DLD1 (cell line): ENCODE results near the gene PPP1R13L.
"Not testable (repeated sequence)": the region's sequence is repeated elsewhere in the genome, so short reads cannot be mapped to it uniquely, and the experiment has no call there.

ENCODE experiments used
- in situ Hi-C: cut with HindIII; loops from 2 replicates; pipeline ENCODE4 v1.10.0; 2017; ENCODE audit warnings: low sequenced_read_pairs

PPP1R13L gene

DNA sequence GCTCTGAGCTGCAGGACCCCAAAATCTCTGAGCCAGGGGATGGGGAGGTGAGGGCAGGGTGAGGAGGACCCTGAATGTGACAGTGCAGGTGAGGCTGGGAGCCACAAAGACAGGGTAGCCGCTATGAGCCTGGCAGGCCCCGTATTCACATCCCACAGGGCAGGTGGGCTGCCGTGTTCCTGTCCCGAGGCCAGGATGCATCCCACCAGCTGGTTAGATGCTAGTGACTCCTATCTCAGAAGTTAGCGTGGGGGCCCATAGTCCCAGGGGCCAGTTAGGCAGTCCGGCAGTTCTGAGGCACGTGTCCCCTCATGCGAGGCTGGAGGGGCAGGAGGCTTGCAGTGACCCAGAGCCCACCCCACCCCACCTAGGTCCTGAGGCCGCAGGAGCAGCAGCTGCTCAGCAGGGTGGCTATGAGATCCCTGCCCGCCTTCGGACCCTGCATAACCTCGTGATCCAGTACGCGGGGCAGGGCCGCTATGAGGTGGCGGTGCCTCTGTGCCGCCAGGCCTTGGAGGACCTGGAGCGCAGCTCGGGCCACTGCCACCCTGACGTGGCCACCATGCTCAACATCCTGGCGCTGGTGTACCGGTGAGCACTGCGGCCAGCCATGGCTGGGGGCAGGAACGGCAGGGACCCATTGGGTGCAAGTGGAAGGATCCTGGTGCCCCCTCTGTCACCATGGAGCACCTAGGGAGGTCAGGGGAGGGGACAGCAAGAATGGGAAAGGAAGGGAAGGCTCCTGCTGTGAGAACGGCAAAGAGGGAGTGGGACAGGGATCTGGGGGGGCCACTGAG is 57.1 kb downstream of the PPP1R13L start:
- in situ Hi-C loops: no loop called here

GRCh38 chr19:45346449-45346848 is 58.4 kb downstream of the PPP1R13L start:
- in situ Hi-C loops: no loop called here

DNA sequence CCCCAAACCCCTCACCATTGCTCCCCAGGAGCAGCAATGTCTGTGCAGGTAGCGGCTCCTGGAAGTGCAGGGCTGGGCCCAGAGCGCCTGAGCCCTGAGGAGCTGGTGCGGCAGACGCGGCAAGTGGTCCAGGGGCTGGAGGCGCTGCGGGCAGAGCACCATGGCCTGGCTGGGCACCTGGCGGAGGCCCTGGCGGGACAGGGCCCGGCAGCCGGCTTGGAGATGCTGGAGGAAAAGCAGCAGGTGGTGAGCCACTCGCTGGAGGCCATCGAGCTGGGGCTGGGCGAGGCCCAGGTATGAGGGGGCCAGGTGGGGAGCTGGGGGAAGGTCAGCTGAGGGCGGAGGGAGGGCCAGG is 59.4 kb downstream of the PPP1R13L start:
- in situ Hi-C loops: no loop called here

GRCh38 chr19:45344621-45345505 is 60.0 kb downstream of the PPP1R13L start:
- in situ Hi-C loops: no loop called here

DNA sequence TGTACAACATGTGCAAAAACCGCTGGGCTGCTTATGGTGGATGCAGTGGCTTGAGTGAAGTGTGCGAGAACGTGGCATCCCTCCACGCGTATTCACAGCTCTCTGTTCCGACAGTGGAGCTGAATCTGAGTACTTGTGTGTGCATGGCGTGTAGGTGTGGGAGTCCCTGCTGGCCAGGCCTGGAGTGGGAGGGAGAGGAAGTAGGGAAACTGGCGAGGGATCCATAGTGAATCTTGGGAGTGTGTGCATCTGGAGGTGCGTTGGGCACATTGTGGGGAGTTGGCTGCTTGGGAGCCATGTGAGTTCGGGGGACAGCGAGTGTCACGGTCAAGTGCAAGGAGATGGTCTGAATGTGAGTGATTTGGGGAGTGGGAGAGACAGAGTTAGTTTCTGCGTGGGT is 62.0 kb downstream of the PPP1R13L start:
- in situ Hi-C loops: no loop called here

- in situ Hi-C loops: no loop called here
Observed at GRCh38 chr19:45340899-45341453, 63.9 kb downstream of the PPP1R13L start.

DNA sequence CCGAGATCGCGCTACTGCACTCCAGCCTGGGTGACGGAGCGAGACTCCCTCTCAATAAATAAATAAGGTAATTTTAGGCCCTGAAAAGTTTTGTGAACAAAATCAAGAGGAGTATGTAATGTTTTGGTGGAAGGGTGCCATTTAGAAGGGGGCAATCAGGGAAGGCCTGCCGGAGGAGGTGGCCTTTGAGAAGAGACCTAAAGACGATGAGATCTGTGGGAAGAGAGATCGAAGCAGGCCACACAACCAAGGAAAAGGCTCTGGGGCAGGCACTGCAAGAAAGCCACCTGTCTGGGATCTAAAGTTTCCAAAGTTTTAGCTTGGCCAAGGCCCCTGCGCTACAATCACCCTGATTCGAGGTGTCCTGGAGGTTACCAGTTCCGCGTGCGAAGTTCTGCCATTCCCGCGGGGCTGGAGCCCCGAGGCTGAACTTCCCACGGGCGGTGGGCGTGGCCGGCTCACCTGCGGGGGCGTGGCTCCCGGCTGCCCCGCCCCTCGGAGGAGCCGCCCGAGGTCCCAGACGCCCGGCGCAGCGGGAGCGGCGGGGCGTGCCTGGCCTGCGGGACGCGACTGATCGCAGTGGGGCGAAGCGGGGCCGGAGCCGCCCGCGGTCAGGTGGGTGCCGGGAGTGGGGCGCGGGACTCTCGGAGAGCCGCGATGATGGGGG is 64.5 kb downstream of the PPP1R13L start, which contains the start of gene KLC3:
TSS of gene KLC3 (plus strand) at position 519 of the 667 bp plus-strand sequence. CDS start 4,792 bp downstream, outside the sequence.
- in situ Hi-C loops: no loop called here

- in situ Hi-C loops: no loop called here
Observed at GRCh38 chr19:45339629-45340028, 65.2 kb downstream of the PPP1R13L start.

- in situ Hi-C loops: no loop called here
Observed at GRCh38 chr19:45336696-45337251, 68.1 kb downstream of the PPP1R13L start.

GRCh38 chr19:45334881-45335280 is 70.0 kb downstream of the PPP1R13L start:
- in situ Hi-C loops: not testable (repeated sequence)

DNA sequence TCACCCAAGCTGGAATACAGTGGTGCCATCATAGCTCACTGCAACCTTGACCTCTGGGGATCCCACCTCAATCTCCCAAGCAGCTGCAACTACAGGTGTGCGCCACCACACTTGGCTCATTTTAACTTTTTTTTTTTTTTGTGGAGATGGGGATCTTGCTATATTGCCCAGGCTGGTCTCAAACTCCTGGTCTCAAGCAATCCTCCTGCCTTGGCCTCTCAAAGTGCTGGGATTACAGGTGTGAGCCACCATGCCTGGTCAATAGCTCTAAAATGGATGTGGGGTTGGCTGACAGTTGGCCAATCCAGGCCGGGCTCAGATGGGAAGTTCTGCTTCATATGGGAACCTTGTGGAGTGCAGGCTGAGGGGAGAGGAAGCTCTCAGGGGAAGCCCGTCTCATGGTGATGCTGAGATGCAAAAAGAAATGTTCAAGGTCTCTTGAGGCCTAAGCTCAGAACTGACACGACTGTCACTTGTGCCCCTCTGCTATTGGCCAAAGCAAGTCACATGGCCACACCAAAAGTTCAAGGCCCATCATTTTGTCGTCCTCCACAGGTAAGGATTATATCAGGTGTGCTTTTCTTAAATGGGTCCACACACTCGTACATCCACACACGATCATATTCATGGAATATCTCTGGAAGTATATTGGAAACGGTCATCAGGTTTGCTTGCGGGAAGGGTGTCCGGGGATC is 71.1 kb downstream of the PPP1R13L start:
- in situ Hi-C loops: no loop called here

GRCh38 chr19:45331411-45331810 is 73.5 kb downstream of the PPP1R13L start:
- in situ Hi-C loops: no loop called here
